NCI-H526 treated with DMSO at 0.1 percent for 48 hours (cell line): ENCODE results near the gene LRRC66.
A peak's percentile ranks its signal among the peaks of the same experiment; 100 is the strongest.

Source experiments
- DNase-seq: peaks from one replicate; lab custom pipeline; 2025; lab: John Stamatoyannopoulos, UW

Gene LRRC66

GRCh38 chr4:52019936-52020657 lies at the start of gene LRRC66:
TSS of gene LRRC66 (minus strand) at chr4:52020363. CDS start at chr4:52017613, 2,750 bp downstream.
- no peak for DNase-seq

- DNase-seq, result no peak
Observed at GRCh38 chr4:52069571-52069970, 49.4 kb upstream of the LRRC66 start.

- no peak for DNase-seq
Observed at GRCh38 chr4:52059372-52059771, 39.2 kb upstream of the LRRC66 start.

GRCh38 chr4:52058275-52058674 lies 38.1 kb upstream of the LRRC66 start:
- DNase-seq, result no peak

GRCh38 chr4:52057196-52057595 lies 37.0 kb upstream of the LRRC66 start:
- no peak for DNase-seq

GRCh38 chr4:52054254-52054653 lies 34.1 kb upstream of the LRRC66 start:
- DNase-seq, result no peak

GRCh38 chr4:52052475-52052780 lies 32.3 kb upstream of the LRRC66 start:
- DNase-seq, result no peak

GRCh38 chr4:52051615-52052474 lies 31.7 kb upstream of the LRRC66 start:
- DNase-seq, result peak; percentile 73

GRCh38 chr4:52051213-52051614 lies 31.1 kb upstream of the LRRC66 start, which contains the start of gene SPATA18:
TSS of gene SPATA18 (plus strand) at chr4:52051304. CDS start at chr4:52051705, 401 bp downstream.
- DNase-seq, result no peak

GRCh38 chr4:52049266-52049665 lies 29.1 kb upstream of the LRRC66 start:
- no peak for DNase-seq

- DNase-seq, result no peak
Observed at GRCh38 chr4:52045028-52045427, 24.9 kb upstream of the LRRC66 start.

GRCh38 chr4:52038103-52038912 lies 18.1 kb upstream of the LRRC66 start, which contains the start of gene SGCB:
TSS of gene SGCB (minus strand) at chr4:52038299. CDS start at chr4:52038259, 40 bp downstream.
- DNase-seq, result peak; percentile 46

- DNase-seq, result no peak
Observed at GRCh38 chr4:52037689-52038102, 17.5 kb upstream of the LRRC66 start.

- no peak for DNase-seq
Observed at GRCh38 chr4:52036886-52037530, 16.8 kb upstream of the LRRC66 start.

GRCh38 chr4:52035190-52035589 lies 15.0 kb upstream of the LRRC66 start:
- DNase-seq, result no peak

- no peak for DNase-seq
Observed at GRCh38 chr4:52032005-52032404, 11.8 kb upstream of the LRRC66 start.

GRCh38 chr4:52028970-52029369 lies 8.8 kb upstream of the LRRC66 start:
- DNase-seq, result no peak

GRCh38 chr4:52017814-52018213 lies 2.3 kb downstream of the LRRC66 start:
- DNase-seq, result no peak

GRCh38 chr4:52016981-52017380 lies 3.2 kb downstream of the LRRC66 start:
- no peak for DNase-seq

- DNase-seq, result no peak
Observed at GRCh38 chr4:52015366-52015765, 4.8 kb downstream of the LRRC66 start.

GRCh38 chr4:52014903-52015302 lies 5.3 kb downstream of the LRRC66 start:
- no peak for DNase-seq

- DNase-seq, result no peak
Observed at GRCh38 chr4:52012651-52013050, 7.5 kb downstream of the LRRC66 start.
